SKM-1 (cell line): ENCODE data around the gene NEU1.
"Not testable (repeated sequence)": the region's sequence is repeated elsewhere in the genome, so short reads cannot be mapped to it uniquely, and the experiment has no call there.

Source experiments
- DNase-seq: peaks from one replicate; lab custom pipeline; 2025; ENCODE audit not compliant: unreplicated experiment; lab: John Stamatoyannopoulos, UW

The NEU1 gene

GRCh38 chr6:31875877-31876276 is 13.3 kb upstream of the NEU1 start:
- no peak for DNase-seq

- no peak for DNase-seq
Measured at GRCh38 chr6:31874836-31875572, 12.4 kb upstream of the NEU1 start.

- DNase-seq = no peak
Measured at GRCh38 chr6:31874084-31874670, 11.6 kb upstream of the NEU1 start.

GRCh38 chr6:31871046-31871659 is 8.5 kb upstream of the NEU1 start:
- no peak for DNase-seq

- DNase-seq = no peak
Measured at GRCh38 chr6:31870385-31870921, 7.8 kb upstream of the NEU1 start.

GRCh38 chr6:31869343-31869742 is 6.7 kb upstream of the NEU1 start:
- no peak for DNase-seq

GRCh38 chr6:31868658-31868971 is 6.0 kb upstream of the NEU1 start:
- not testable (repeated sequence) for DNase-seq

GRCh38 chr6:31865205-31866118 is 2.8 kb upstream of the NEU1 start:
- DNase-seq = no peak

GRCh38 chr6:31864818-31865204 is 2.2 kb upstream of the NEU1 start:
- no peak for DNase-seq

- DNase-seq = not testable (repeated sequence)
Measured at GRCh38 chr6:31864123-31864562, 1.5 kb upstream of the NEU1 start.

GRCh38 chr6:31861919-31862343 is 690 bp downstream of the NEU1 start:
- no peak for DNase-seq

GRCh38 chr6:31861150-31861549 is 1.5 kb downstream of the NEU1 start:
- no peak for DNase-seq

GRCh38 chr6:31860349-31860748 is 2.3 kb downstream of the NEU1 start:
- DNase-seq = no peak

GRCh38 chr6:31859923-31860322 is 2.7 kb downstream of the NEU1 start:
- DNase-seq = no peak

- DNase-seq = no peak
Measured at GRCh38 chr6:31858707-31859106, 3.9 kb downstream of the NEU1 start.

- DNase-seq = not testable (repeated sequence)
Measured at GRCh38 chr6:31857774-31858173, 4.8 kb downstream of the NEU1 start.

- DNase-seq = not testable (repeated sequence)
Measured at GRCh38 chr6:31851980-31852718, 10.5 kb downstream of the NEU1 start.

- DNase-seq = no peak
Measured at GRCh38 chr6:31851485-31851832, 11.2 kb downstream of the NEU1 start.

GRCh38 chr6:31850765-31851484 is 11.7 kb downstream of the NEU1 start:
- DNase-seq = no peak
